NCI-H69 (cell line): ENCODE measurements around the gene ARF6.
"Not testable (repeated sequence)": the region's sequence is repeated elsewhere in the genome, so short reads cannot be mapped to it uniquely, and the experiment has no call there.

Experiments
- DNase-seq: peaks from one replicate; lab custom pipeline; 2025; lab: John Stamatoyannopoulos, UW

ARF6 gene

GRCh38 chr14:49876563-49877127, 16.2 kb upstream of the ARF6 start:
- no peak for DNase-seq

- peak; percentile 87 for DNase-seq
Observed at GRCh38 chr14:49879646-49880204, 13.2 kb upstream of the ARF6 start.

DNA sequence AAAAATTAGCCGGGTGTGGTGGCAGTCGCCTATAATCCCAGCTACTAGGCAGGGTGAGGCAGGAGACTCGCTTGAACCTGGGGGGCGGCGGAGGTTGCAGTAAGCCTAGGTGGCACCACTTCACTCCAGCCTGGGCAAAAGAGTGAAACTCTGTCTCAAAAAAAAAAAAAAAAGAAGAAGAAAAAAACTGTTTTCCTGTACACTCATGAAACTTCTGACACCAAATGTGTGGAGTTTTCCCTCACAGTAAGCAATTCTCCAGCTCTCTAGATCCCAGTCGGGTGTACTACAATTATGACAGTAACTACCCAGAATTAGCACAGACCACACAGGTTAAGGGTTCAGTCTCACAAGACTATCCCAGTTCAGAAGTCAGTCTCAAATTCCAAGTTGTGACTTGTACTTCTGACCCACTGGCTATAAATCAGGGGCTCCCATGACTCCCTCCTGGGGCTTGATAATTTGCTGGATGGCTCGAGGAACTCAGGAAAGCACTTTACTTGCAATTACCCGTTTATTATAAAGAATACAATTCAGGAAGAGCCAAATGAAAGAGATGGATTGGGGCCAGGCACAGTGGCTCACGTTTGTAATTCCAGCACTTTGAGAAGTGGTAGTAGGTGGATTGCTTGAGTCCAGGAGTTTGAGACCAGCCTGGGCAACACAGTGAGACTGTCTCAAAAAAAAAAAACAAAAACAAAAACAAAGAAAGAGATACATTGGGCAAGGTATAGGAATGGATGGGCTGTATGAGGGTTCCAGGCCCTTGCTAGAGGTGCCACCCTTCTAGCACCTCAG, 12.4 kb upstream of the ARF6 start:
- peak; percentile 92 for DNase-seq

DNA sequence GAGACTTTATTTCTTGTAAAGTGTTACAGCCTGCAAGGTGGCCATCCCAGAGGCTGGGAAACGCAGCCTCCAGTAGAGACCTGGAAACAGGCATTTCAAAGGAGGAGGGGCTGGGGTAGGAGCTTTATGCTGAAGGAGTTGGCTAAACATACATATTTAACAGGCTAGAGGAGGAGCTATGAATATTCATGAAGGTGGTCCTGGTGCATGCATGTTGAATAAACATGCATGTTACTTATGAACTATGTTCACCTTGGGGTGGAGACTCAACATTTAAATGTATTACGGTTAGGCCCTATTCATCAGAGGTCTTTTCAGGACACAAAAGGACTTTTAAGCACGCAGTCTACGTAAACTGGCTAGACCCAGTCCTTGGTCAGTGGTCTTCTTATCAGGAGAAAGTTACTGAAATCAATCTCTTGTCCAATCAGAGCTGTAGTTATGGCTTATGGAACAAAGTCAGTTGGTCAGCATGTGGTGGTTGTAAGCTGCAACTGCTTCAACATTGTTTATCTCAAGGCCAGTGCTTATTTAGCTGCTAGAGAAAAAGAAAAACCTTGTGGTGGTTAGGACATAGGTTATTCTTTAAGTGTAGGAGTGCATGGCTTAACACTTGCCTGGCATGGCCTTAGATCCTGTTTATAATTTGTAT, 11.4 kb upstream of the ARF6 start:
- no peak for DNase-seq

DNA sequence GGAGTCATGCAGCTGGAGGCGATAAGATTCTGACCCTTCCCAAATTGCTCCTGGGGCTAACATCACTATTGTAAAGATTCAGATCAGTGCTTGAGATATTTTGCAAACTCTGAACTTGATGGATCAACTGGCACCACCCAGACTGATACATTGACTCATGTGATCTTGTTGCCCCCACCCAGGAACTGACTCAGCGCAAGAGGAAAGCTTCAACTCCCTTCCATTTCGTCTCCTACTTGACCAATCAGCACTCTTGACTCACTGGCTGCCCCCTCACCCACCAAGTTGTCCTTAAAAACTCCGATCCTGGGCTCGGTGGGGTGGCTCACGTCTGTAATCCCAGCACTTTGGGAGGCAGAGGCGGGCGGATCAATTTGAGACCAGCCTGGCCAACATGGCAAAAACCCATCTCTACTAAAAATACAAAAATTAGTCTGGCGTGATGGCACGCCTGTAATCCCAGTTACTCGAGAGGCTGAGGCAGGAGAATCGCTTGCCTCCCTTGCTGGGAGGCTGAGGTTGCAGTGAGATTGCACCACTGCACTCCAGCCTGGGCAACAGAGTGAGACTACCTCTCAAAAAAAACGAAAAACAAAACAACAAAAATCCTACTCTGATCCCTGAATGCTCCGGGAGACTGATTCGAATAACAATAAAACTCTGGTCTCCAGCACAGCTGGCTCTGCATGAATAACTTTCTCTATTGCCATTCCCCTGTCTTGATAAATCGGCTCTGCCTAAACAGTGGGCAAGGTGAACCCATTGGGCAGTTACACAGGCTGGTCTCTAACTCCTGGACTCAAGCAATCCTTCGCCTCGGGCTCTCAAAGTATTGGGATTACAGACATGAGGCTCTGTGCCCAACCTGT, 9.8 kb upstream of the ARF6 start:
- no peak for DNase-seq

GRCh38 chr14:49886523-49886922, 6.4 kb upstream of the ARF6 start:
- no peak for DNase-seq

DNA sequence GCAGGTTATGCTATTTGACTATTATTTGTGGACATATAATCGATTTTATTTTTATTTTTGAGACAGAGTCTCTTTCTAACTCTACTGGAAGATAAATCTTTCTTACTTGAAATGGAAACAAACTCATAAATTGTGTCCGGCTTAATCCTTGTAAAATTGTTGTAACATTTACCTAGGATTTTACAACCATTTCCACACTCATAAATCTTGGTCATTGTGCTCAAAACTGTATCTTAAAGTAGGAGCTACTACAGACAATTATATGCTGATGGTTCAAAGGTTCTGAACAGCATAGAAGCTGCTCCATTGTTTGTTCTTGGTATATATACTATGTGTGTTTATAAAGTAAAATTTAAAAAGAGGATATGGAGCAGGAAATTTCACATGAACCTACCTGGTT, 4.6 kb upstream of the ARF6 start:
- no peak for DNase-seq

DNA sequence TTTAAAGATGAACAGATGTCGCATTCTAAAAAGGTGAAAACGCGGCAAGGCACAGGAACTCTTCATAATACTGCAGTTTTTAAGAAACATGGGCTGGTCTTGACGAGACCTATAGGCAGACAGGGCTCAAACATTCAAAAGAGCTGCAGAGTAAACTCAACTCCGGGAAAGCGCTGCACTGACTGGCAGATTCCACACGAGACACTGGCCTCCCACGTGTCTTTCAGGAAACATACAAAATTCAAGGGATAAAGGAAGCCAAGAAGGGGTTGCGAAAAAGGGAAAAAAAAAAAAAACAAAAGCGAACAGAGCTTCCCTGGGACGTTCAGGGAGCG, 614 bp upstream of the ARF6 start:
- peak; percentile 88 for DNase-seq

- DNase-seq: peak; percentile 86
Observed at GRCh38 chr14:49893309-49894213, 679 bp downstream of the ARF6 start.

GRCh38 chr14:49894214-49895107, 1.6 kb downstream of the ARF6 start:
- DNase-seq: not testable (repeated sequence)

- DNase-seq: peak; percentile 33
Observed at GRCh38 chr14:49895480-49895879, 2.6 kb downstream of the ARF6 start.

DNA sequence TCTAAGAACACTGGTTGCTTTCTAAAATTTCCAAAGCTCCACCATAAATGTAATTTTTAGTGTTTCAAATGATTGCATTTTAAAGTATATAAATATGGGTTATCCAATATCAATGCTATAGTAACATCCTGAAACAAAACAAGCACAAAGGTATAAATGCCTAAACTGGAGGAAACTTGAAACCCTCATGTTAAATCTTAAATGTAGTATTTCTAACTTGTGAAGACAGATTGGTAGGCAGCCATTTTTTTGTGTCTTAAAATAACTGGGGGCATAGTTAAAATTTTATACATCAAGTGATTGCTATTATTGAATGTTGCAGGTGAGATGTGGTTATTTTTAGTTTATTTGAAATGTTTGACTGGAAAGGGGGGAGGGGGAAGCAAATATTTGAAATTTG, 3.4 kb downstream of the ARF6 start:
- not testable (repeated sequence) for DNase-seq

- DNase-seq: no peak
Observed at GRCh38 chr14:49896966-49897365, 4.1 kb downstream of the ARF6 start.

DNA sequence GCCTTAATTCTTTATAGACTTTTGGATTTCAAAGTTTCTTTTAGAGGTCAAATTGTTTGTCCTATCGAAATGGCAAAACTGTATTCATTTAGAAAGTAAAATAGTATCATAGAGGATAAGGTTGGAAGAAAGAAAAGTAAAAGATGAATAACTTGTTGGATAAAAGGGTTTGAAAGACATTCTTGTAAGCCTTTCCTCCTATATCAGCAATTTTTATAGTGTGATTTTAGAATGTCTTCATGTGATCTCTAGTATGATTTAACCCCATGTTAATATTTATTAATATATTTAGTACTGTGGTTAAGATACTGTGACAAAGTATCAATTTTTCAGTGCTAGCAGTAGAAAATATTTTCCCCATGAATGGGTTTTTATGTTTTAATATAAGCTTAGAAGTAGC, 4.5 kb downstream of the ARF6 start:
- no peak for DNase-seq

GRCh38 chr14:49897965-49898364, 5.1 kb downstream of the ARF6 start:
- peak; percentile 21 for DNase-seq

GRCh38 chr14:49898485-49898884, 5.6 kb downstream of the ARF6 start:
- DNase-seq: no peak

- DNase-seq: no peak
Observed at GRCh38 chr14:49900973-49901372, 8.1 kb downstream of the ARF6 start.

- DNase-seq: not testable (repeated sequence)
Observed at GRCh38 chr14:49902679-49903246, 9.9 kb downstream of the ARF6 start.

- no peak for DNase-seq
Observed at GRCh38 chr14:49904270-49904669, 11.4 kb downstream of the ARF6 start.

GRCh38 chr14:49905989-49906388, 13.1 kb downstream of the ARF6 start:
- DNase-seq: no peak
